Raji (cell line): ENCODE measurements around the gene SCN2A.

Experiments used
- POLR2A ChIP-seq: IDR thresholded peaks from 2 replicates; pipeline ENCODE4 v1.6.1; 2011; ENCODE audit warnings: low read depth, low read length, control low read depth; ENCODE audit not compliant: insufficient read depth

SCN2A gene

GRCh38 chr2:165428926-165429325 lies 189.7 kb downstream of the SCN2A start:
- TF ChIP-seq POLR2A = no peak

GRCh38 chr2:165431014-165431413 lies 191.8 kb downstream of the SCN2A start:
- no peak for TF ChIP-seq POLR2A

GRCh38 chr2:165432234-165432966 lies 193.2 kb downstream of the SCN2A start:
- no peak for TF ChIP-seq POLR2A

GRCh38 chr2:165434865-165435496 lies 195.8 kb downstream of the SCN2A start:
- no peak for TF ChIP-seq POLR2A

- no peak for TF ChIP-seq POLR2A
These were observed 196.4 kb downstream of the SCN2A start for GRCh38 chr2:165435611-165436010.

- TF ChIP-seq POLR2A = no peak
These were observed 197.3 kb downstream of the SCN2A start for GRCh38 chr2:165436559-165436958.

- TF ChIP-seq POLR2A = no peak
These were observed 201.2 kb downstream of the SCN2A start for GRCh38 chr2:165440367-165440766.
